Stimulated activated CD8-positive, alpha-beta memory T cell treated with anti-CD3 and anti-CD28 coated beads, Interleukin-15, amount 100 ng/mL, for 1 hour (primary cell): ENCODE results near the gene PPP2R2C.

Experiments
- DNase-seq: peaks from one replicate; pipeline ENCODE4 v3.0.0-alpha.2; 2020; ENCODE audit warnings: low read depth

The PPP2R2C gene

DNA sequence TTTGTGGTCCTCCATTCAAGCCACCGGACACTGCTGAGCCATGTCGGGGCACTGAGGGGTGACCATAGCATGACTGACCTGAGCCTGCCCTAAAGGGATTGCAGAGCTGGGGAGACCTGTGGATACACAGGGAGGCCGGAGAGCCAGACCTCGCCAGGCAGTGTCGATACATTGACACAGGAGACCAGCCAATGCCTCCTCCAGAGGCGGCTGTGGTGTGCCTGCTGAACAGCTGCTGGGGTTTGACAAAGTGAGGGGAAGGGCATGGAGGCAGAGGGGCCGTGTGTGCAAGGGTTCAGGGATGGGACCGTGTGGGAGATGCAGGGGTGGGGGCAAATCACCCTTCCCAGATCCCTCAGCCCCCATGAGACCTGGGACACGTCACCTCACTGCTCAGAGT is 48.0 kb downstream of the PPP2R2C start:
- DNase-seq, result no peak

DNA sequence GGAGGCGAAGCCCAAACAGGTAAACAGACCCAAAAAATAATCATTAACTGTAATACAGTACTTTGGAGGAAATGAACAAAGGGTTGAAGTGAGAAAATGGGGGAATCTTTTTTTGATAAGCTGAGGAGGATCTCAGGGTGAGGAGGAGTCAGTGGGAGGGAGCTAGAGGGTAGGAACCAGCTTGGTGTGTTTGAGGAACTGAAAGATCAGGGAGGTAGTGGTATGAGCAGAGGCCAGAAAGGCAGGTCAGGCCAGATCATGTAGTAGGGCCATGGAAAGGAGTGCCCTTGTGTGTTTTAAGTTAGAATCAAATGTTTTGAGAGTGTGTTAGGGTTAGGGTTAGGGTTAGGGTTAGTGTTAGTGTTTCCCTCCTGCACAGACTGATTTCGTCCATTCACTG is 48.8 kb downstream of the PPP2R2C start:
- no peak for DNase-seq

DNA sequence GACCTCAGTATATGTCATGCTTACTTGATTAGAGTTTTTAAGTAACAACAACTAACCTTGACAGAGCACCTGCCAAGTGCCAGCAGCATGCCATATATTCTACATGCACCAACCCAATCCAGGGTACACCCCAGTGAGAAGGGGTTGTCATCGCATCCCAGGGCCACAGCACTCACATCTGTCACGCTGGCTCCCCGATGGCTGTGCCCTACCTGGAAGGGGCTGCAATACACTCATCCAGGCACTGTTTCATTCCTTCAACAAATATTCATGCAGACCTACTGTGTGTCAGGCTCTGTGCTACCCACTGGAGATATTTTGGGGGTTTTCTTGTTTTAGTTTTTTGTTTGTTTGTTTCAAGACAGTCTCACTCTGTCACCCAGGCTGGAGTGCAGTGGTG is 49.5 kb downstream of the PPP2R2C start:
- DNase-seq, result no peak

DNA sequence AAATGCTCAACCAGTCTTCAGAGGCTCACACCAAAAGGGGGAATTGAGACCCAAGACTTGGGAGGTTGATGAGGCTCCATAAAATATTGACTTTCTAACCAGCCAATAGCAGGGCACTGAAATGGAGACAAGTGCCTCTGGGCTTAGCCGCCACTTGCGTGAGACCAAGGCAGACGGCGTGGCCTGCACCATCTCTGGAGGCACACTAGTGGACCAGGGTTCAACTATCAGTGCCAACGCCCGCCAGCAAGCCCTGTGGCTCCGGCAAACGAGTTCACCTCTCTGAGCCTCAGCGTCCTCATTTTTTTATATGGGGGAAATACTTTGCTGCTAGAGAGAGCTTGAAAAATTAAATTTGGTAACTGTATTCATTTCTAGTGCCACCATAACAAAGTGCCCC is 50.3 kb downstream of the PPP2R2C start:
- DNase-seq, result no peak

DNA sequence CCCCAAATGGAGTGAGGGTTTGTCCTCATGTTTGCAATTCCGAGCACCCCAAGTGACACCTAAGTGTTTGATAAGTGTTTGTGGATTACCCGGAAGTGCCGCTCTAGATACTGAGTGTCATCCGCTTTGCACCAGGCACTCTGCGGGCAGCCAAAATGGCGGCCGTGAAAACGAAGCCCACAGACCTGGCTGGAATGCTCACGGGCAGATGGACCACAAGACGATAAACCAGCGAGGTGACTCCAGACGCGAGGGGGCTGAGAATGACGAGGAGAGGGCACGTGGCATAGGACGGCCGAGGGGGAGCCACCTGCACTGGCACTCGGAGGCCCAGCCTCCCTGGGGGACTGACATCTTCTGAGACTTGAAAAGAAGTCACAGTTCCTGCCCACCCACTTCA is 51.0 kb downstream of the PPP2R2C start:
- DNase-seq, result no peak

DNA sequence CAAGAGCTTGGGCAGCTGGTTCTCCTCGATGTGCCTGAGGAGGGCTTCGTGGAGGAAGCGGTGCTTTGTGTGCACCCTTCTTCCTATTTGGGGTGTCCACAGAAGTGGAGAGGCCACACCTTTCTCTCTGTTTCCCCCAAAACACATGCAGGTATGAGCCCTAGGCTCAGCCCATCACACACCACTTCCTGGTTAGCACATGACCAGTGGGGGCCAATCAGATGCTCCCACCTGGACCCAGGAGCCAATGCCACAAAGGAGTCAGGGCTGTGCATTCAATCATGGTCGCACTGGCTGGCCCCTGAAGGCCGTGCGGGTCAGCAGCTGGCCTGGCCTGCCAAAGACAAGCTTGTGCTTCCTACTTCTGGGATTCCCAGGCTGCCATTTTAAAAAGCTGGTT is 51.4 kb downstream of the PPP2R2C start:
- DNase-seq, result no peak

DNA sequence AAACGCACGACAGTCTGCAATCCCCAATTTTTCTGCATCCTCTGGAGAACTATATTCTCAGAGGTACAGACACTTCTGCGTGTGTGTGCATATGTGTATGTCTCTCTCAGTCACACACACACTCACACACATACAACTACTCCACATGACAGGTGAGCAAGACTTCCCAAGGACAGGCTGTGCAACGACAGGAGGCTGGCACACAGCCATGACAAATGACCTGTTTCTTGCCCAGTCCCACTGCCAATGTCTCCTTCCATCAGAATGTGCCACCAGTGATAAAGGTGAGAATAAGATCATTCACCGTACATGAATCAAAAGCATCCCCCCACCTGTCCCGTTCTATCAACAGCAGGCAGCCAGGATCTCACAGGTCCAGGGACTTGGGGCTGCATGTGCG is 52.4 kb downstream of the PPP2R2C start:
- DNase-seq, result no peak

DNA sequence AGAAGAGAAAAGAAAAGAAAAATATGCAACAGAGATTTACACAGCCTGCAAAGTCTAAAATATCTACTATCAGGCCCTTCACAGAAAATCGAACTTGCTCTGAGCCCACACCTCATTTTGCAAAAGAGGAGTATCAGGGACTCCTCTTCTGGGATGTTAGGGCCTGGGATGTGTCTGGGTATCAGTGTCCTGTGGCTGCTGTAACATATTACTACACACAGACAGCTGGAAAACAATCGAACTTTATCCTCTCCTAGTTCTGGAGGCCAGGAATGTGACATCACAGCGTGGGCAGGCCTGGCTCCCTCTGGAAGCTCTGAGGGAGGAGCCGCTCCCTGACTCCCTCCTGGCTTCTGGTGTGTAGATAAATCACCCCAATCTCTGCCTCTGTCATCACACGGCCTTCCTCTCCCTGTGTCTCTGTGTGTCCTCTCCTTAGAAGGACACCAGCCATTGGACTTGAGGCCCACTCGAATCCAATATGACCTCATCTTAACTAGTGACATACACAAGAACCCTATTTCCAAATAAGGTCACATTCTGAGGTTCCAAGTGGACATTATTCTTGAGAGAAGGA is 52.9 kb downstream of the PPP2R2C start:
- DNase-seq, result no peak

DNA sequence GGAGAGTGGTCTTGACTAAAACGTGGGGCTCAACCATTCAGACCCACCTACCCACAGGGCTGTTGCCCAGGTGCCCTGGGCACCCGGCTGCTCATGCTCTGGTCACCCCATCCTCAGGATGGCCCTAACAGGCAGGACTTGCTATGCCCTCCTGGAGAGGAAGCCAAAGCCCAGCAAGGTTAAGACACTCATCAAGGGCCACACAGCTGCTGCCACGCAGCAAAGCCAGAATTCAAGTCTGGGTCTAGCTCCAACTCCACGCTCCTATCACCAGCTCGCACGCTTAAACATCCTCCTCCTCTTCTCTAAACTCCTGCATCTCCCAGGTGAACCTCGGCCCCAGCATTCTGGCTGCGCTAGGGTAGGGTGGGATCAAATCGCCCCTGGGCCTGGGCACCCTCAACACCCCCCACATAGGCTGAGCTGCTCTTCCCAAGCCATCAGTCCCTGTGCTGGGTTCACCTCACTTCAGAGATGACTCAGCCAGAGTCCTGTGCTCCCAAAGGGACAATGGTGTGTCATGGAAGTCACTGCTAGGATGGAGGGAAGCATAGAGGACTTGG is 54.1 kb downstream of the PPP2R2C start:
- no peak for DNase-seq

DNA sequence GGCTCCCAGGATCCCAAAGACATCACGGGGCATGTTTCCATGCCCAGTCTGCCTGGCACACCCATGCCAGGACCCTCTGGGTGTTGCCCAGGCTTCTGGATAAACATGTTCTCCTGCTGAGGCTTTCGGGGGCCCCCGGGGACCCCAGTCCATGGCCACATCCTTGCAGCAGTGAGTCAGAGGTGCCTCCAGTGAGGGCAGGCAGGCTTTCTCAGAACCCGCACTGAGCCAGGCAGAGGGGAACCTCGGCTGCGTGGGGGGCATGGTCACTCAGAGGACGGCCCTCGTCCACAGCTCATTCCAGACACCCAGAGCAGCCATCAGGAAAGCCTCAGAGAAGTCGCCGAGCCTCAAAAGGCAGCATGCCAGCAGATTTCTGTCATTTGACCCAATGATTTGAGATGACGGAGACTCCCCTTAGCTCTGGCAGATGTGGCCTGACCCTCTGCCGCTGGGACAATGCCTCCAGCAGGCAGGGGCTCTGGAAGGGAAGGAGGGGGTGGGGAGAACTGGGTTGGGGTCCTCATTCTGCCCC is 54.8 kb downstream of the PPP2R2C start:
- DNase-seq, result no peak

DNA sequence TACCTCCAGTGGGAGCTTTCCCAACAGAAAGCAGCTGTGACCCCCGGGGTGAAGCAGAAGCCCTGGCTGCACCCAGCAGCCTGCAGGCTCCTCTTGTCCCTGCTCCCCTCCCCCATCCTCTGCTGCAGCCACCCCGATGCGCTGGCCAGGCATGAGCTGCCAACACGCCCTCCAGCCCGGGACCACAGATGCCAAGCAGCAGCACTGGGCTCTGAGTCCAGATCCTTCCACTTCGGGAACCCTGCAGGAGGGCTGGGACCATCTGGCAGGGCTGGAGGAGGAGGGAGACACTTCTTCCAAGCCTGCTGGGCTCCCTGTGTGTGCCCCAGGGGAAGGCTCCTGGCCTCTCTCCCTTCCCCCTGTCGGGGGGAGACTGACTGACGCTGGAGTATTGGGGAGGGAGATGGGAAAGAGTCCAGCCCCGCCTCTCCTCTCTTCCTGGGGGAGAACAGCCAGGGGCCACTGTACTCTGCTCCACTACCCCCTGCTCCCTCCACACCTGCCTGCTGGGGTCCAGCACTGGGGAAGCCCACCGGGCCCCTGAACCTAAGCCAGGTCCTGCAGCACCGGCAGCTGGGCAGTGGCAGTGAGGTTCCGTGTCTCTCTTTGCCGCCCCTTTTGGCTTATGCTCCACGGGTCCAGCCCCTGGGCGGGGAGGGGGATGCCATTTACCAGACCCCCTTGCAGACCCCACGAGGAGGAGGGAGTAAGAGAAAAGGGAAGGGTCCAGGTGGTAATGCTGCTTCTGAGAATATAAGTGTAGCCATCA is 55.7 kb downstream of the PPP2R2C start:
- no peak for DNase-seq

DNA sequence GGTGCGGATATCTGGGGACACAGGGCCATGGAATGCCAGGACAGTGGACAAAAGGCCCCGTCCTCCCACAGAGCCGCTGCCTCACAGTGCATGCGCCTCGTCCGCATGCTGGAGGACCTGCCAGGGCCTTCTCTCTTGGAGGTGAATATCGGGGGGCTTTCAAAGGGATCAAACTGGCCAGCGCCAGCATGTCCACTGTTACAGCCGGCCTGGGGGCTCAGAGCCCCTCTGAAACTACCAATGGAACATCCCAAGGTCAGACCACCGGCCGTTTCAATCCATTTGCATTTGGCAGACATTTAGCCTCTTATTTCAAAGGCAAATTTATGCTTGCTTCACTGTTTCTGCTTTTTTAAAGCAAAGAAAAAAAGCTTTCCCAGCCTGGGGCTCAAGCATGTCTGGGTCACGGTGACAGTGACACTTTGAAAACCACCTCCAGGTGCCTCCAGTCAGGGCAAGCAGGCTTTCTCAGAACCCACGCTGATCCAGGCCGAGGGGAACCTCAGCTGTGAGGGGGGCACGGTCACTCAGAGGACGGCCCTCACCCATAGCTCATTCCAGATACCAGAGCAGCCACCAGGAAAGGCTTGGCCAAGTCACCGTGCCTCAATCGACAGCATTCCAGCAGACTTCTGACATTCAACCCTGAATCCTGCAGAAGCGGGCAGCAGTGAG is 57.2 kb downstream of the PPP2R2C start:
- DNase-seq, result no peak

DNA sequence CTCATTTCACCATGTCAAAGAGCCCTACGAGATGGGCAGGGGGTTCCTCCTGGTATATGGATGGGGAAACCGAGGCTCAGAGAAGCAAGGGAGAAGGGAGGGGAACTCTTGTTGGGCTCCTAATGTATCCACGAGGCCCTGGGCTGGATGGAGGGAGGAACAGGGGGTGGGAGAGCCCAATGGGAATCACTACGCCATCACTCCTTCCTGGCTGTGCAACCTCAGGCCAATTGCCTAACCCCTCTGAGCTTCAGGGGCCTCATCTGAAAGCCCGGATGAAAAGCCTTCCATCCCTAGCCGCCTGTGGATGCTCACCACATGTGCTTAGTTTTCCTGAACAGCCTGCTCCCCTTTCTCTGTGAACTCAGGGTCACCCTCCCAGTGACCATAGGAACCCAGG is 57.8 kb downstream of the PPP2R2C start:
- DNase-seq, result no peak

DNA sequence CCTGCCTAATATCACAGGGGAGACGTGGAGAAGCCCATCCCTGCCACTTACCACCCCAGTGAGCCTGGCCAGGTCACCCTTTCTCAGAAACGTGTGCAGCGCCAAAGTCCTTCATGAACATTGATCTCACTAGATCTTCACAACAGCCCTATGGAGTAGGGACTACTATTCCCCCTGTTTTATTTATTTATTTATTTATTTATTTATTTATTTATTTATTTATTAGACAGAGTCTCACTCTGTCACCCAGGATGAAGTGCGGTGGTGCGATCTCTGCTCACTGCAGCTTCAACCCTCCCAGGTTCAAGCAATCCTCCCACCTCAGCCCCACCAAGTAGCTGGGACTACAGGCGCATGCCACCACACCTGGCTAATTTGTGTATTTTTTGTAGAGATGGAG is 61.8 kb downstream of the PPP2R2C start:
- no peak for DNase-seq

DNA sequence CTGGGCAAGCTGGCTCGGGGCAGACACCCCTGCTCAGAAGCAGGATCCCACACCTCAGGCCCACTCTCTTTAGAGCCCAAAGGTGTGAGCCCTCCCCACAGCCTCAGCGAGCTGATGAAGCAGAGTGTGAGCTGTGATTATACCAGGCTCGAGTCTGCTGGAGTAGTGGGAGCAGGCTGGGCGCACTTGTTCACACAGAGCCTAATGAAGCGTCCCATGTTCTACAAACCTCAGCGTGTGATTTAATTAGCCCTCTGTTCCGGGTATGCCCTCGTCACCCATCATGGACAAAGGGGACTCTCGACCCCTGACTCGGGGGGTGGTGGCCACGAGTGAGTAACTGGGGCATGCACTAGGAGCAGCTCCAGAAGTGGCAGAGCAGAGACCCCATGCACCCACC is 62.3 kb downstream of the PPP2R2C start:
- DNase-seq, result no peak

DNA sequence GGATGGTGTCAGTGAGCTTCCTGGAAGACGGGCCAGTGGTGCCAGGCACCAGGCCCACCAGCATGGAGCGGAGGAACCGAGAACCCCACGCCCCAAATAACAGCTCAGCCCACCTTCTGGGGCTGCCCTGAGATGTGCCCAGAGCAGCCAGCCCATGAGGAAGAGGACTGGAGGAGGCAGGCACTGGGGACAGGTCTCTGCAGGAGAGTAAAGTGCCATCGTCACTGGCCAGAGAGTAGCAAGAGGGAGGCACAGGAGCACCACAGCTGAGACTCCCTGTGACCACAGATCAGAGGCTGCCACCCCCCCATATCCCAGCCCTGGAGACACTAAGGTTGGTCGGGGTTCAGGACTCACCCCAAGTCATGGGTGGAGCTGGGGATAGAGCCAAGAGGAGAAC is 63.0 kb downstream of the PPP2R2C start:
- no peak for DNase-seq

DNA sequence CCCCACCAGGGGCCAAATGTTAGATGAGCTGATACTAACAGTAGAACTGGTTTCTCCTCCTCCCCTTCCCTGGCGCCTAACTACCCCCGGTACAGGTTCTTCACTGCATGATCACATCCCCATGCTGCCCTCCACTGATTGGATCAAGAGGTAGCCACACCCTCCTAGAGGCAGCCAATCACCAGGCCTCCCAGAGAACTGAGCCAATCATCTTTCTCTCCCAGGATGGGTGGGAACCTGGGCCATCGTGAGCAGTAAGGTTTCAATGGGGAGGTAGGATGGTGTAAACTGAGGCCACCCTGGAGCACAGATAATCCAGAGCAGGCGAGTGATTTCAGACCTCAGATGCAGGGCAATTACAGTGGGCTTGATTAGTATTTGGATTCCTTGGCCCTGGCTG is 64.2 kb downstream of the PPP2R2C start:
- no peak for DNase-seq

DNA sequence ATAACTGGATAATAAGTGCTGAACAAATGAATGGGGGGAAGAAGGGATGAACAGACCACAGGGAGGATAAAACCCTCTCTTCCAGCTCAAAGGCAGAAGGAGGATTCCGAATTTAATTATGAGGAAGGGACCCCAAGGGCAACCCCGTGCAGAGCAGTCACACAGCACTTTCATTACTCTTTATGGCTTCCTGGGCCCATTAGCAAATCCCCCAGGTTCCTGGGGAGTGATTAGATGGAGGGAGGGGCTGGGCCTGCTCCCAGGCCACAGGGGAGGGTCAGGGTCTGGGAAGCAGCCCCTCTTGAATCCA is 67.1 kb downstream of the PPP2R2C start:
- no peak for DNase-seq

DNA sequence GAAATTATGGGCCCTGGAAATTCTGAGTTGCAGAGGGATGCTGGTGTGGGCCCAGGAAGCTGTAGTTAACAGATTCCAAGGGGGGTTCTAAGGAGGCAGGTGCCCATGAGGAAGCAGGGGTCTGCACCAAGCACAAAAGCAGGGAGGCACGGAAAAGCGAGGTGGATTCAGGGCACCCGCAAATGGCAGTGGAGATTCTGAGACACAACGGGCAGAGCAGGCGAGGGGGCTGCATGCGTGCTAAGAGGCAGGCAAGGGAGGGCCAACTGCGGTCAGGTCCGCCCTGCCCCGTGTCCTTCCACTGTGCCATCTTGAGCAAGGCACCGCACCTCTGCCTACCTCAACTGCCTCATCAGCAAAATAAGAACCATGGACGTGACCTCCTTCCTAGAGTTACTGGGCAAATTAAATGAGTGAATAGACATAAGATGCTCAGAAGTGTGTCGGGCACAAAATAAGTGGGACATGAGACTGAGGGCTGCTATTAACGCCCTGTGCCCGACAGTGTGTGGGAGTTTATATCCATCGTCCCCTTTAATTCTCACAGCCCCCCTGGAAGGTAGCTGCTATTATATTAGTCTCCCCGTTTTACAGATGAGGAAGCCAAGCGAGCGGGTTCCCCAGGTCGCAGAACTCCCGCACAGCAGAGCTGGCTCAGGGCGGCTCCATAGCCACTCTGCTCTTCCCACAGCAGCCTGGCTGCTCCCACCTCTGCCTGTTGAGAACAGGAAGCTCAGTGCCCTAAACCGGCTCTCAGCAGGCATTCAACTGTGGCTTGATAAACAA is 67.6 kb downstream of the PPP2R2C start:
- no peak for DNase-seq

DNA sequence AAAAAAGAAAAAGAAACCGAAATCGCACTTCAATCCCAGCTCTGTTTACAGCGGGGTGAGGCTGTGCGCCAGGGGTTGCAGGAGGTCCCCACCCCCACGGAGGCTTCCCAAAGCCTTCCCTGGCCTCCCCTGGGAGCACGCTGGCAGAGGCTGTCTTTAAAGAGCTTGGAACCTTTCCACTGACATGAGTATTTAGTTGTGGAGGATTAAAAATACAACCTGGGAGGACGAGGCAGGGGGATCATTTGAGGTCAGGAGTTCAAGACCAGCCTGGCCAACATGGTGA is 69.1 kb downstream of the PPP2R2C start:
- no peak for DNase-seq

DNA sequence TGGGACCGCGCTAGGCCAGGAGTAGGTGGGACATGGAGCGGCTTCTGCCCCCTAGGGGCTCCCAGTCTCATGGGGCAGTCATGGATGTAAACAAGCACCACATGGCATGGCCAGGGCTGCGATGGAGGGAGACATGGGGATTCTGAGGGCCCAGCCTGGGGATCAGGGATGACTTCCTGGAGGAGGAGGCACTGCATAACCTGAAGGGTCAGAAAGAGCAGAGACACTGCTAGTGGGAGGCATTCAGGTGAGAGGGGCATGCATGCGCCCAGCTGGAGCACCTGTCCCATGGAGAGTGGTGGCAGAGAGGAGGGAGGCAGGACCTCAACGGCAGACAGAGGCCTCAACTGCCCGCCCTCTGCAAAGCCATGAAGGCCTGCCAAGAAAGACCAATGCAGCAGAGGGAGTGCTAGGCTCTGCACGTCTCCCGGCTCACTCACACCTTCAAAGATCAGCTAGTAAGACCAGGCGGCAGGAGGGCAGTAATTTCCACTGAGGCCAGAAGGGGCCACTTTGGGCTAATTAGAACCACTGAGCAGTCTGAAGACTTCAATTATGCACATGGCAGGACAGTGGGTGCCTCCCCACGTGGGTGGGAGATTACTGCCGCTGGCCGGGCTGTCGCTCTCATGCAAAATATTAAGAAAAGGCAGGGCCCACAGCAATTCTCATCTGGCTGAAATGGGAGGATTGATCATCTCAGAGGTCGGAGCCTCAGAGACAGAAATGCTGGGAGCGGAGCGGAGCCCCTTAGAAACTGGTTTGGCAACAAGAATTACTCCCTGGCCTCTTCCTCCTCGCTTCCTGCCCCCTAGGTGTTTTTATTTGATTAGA is 69.6 kb downstream of the PPP2R2C start:
- DNase-seq, result no peak

DNA sequence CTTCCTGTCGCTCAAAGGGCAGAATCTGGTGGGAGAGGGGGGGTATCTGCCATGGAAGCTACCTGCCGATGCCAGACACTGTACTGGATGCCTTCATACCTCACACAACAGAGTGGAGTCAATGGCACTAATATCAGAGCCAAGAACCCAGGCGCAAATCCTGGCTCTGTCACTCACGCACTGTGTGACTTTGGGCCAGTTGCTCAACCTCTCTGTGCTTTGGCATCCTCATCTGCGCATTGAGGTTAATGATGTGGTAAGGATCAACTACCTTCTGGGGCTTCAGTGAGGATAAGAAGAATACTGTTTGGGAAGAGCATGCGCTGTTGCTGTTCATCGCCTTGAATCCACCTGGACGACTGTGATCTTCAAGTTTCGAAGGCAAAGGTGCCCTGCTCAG is 70.6 kb downstream of the PPP2R2C start:
- DNase-seq, result no peak
